NCI-H146 treated with DMSO at 0.1 percent for 48 hours (cell line): ENCODE measurements around the gene LAPTM5.
A peak's percentile ranks its signal among the peaks of the same experiment; 100 is the strongest.
"Not testable (repeated sequence)": the region's sequence is repeated elsewhere in the genome, so short reads cannot be mapped to it uniquely, and the experiment has no call there.

Source experiments
- DNase-seq: peaks from one replicate; lab custom pipeline; 2025; ENCODE audit not compliant: unreplicated experiment; lab: John Stamatoyannopoulos, UW

LAPTM5 gene, protein sequence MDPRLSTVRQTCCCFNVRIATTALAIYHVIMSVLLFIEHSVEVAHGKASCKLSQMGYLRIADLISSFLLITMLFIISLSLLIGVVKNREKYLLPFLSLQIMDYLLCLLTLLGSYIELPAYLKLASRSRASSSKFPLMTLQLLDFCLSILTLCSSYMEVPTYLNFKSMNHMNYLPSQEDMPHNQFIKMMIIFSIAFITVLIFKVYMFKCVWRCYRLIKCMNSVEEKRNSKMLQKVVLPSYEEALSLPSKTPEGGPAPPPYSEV

DNA sequence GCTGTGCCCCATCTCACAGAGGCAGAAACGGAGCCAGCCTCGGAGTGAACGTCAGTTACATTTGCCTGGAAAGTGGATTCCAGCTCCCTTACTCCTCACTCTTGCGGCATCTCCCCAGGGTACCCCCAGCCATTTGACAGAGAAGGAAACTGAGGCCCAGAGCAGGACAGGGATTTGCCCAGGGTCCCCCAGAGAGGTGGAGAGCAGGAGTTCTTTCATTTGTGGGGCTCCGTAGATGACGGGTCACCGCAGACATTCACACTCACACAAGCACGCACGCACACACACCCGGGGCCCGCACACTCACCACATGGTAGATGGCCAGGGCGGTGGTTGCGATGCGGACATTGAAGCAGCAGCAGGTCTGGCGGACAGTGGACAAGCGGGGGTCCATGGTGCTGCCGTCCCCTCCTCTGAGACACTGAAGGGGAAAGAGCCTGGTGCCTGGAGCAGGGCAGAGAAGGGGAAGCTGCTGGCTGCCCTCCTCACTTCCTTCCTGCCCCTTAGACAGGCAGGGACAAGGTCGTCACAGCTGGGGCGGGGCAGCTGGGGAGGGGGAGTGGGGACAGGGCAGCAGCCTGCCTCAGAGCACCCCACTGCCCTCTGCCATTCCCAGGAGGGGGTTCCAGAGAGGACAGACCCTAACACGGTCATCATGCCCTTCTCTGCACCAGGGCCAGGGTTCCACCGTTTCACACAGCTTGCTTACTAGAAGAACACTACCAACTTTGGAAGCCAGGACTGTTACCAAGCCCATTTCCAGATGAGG, at the start of gene LAPTM5:
Gene LAPTM5, minus strand, starts transcription at position 423 of the 769 bp plus-strand sequence. Its CDS starts 29 bp downstream, at position 394.
- DNase-seq: no peak

DNA sequence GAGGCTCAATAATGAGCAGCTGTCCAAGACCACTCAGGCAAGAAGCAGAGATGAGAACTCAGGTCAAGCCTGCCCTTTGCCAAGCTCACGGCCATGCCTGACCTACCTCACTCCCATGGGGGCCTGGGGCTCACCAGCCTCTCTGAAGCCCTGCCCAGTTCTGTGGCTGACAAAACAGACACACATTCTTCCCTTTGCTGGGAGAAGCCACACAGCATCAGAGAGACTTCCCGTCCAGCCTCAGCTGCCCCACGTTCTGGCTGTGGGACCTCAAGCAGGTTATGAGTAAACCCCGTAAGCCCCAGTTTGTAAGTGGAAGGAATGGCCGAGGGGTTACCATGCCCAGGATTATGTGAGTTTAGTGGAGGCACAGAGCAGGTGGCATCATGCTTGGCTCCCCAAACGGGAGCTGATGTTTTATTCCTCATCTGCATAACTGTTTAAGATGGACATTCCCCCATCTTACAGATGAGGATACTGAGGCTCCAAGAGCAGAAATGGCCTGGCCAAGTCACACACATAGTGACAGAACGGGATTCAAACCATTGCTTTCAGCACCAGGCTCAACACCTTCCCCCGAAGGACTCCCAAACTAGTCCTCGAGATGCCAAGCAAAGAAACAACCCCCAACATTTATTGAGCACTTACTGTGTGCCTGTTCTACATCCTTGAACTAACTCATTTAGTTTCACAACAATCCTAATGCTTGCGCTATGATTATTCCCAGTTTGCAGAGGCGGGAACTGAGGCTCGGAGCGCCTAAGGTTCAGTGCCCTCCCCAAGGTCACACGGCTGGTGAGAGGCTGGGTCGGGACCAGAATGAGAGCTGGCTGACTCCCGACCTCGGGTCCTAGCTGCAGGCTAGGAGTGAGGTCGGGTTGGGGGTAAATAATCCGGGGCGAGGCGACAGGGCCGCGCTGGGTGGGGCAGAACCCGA, 49.1 kb upstream of the LAPTM5 start:
- DNase-seq: no peak

DNA sequence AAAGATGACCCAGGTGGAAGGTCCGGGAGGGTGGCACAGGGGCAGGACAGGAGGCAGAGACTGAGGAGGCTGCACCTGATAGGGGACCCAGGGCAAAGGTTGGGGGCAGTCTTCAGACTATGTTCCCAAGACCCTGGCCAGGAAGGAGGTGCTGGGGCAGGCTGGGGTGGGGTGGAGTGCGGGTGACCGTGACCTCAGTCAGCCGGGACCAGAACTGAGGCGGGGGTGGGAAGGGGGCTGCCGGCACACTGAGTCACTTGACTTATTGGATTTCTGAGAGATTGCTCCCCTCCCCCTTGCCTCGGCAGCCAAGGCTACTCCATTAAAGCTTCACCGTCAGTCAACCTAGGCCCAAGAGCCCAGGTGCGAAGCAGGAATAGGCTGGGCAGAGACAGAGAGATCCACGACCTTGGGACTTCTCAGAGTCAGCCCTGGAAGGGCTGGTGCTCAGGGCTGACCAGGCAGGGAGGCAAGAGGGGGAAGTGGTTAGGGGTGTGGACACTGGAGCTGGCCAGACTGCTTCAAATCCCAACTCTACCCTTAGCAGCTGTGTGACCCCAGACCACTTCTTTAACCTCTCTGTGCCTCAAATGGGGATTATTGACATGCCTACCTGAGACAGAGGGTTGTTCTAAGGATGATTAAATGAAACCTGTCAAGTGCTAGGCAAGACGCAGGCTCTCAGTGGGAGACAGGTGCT, 47.9 kb upstream of the LAPTM5 start:
- no peak for DNase-seq

DNA sequence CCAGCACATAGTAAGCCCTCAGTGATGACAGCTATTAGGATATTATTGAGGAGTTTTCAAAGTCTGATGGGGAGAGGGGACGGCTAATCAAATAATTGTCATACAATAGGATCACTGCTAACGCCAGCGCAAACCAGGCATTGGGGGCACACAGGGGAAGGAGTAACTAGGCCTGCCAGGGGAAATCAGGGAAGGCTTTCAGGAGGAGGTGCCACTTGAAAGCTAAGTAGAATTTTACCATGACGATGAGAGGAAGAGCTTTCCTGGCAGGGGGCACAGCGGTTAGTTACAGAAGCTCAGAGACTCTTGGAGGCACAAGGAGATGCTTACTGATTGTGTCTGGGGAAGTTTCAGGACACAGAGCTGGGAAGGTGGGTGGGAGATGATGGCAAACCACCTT, 47.2 kb upstream of the LAPTM5 start:
- DNase-seq: no peak

DNA sequence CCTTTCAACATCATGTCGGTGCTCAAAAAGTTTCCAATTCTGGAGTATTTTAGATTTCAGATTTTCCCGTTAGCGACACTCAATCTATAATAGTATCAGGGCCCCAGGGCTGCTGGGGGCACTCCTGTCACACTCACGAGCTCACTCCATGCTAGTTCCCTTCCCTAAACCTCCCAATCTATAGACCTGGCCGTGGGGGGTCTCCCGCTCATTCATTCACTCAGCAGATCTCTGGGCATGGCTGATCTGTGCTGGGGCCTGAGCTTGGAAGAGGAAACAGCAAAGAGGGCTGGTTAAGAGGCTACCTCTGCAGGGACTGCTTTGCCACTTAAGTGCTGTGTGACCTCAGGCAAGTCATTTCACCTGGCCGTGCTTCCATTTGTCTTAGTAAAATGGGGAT, 46.8 kb upstream of the LAPTM5 start:
- DNase-seq: no peak

DNA sequence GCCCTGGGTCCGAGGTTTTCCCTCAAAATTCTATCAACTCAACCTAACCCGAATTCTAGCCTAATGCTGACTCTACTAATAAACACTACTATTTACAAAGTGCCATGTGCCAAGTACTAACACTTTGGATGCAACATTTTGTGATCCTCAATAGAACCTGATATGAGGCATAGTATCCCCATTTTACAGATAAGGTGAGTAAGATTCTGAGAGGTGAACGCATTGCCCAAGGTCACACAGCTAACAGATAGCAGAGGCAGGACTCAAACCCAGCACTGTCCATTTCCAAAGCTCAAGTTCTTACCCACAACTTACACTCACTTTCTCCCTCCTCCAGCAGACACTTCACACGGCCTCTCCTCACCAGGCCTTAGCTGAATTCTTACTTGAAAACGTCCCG, 46.0 kb upstream of the LAPTM5 start:
- no peak for DNase-seq

DNA sequence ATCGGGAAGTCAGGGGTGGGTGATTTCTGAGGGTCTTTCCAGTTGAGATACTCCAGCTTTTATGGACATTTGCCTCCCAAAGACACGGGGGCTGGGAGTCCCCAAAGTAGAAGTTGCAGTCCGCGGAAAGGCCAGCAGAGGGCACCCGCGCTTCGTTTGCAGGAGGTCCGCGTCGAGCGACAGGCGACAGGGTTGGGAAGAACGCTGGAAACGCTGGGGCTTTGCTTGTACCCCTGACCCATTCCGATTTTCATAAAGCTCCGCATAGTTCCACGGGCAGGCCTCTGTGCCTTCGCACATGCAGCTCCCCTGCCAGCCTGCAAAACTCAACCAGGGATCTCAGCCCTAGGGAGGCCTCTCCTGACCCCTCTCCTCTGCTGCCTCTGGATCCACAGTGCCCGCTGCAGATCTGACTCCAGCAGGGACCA, 44.2 kb upstream of the LAPTM5 start:
- DNase-seq: peak; percentile 12

DNA sequence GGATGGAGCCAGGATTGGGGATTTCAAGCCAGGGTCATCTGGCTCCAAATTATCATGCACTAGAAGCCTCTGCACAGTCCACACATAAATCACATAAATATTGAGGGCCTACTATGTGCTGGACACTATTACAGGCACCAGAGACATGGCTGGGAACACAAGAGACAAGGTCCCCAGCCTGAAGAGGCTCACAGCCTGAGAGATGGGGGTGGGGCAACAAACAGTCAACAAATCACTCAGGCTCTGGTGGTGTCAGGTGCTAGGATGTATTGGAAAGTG, 41.6 kb upstream of the LAPTM5 start:
- DNase-seq: no peak

DNA sequence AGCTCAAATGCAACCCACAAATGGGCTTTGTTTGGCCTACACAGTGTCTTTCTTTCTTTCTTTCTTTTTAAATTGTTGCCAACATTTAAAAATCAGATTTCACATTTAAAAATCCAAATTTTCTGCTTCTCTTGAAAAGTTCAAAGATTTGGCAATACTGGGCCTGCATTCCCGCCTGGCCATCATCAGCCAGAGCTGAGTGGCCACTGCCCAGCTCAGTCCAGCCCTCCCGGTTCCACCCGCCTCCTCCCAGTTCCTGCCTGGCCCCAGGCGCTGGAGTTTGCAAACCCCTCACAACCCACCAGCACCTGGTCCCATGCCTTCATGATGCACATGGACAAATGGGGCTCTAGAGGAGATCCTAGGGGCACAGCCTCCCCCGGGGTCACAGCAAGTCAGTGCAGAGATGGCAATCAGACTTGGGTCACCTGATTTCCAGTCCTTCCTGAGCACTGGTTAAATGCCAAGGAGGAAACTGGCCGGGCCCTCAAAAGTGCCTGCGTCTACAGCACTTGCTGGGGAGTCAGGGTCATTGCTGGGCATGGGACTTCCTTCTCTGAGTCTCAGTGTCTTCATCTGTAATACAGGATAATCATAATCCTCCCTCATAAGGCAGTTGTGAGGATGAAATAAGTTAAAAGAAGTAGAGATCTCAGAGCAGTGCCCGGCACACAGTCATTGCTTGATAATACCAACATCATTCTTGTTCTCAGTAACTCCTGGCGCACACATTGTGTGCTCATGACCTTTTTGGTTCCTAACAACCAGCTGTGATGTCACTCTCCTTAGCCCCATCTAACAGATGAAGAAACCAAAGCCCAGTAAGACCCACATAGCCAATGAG, 41.0 kb upstream of the LAPTM5 start:
- no peak for DNase-seq

DNA sequence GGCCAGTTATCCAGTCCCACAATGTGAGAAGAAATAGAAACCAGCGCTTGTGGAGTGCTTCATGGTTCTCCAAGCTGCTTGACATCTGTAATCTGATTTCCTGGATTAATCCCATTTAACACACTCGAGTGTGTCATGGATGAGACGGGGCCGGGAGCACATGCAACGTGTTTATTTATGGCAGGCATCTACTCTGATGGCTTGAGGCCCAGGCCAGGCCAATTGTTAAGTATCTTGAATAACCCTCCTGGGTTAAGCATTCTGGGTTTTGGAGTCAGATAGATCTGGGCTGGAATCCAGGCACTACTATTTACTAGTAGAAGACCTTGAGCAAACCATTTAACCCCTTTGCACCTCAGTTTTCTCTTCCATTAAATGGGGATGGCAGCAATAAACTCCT, 37.5 kb upstream of the LAPTM5 start:
- DNase-seq: no peak

DNA sequence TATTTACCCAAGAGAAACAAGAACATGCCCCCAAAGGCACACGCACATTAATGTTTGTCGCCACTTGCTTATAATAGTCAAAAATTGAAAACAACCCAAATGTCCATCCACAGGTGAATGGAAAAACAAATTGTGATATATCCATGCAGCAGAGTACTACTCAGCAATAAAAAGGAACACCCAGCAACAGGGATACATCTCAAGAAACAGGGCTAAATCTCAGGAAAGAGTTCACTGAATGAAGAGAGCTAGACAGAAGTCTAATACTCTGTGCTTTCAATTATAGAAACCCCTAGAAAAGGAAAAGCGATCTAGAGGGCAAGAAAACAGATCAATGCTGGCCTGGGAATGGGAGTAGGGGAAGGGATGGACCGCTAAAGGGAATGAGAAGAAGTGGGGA, 36.7 kb upstream of the LAPTM5 start:
- DNase-seq: no peak

DNA sequence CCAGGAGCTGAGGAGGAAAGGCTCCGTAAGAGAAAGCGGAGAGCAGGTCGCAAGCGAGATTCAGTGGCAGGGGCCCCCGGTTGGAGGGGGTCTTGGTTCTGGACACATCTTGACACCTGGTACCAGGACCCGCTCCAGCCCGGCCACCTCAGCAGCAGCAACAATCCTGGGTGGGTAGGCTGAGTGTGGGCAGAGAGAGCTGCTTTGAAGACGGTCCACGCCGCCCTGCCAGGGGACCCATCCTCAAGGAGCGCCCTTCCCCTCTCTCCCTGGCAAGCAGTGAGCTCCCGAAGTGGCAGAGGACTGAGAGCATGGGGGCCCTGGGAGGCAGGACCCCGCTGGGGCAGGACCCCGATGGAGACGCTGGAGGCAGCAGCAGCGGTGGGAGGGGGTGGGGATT, 35.6 kb upstream of the LAPTM5 start:
- DNase-seq: no peak

DNA sequence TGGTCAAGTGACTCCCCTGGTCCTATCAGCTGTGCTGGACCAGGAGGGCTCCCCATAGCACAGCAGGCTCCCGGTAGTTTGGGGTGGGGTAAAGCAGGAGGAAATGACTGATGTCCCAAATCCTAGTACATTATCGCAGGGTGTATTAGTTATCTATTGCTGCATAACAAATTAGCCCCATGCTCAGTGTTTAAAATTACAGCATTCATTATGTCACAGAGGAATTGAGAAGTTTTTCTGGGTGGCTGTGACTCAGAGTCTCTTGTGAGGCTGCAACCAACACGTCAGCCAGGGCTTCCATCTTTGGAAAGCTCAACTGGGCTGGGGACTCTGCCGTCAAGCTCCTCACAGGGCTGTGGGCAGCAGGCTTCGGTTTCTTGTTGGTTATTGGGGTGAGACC, 34.3 kb upstream of the LAPTM5 start:
- DNase-seq: no peak

DNA sequence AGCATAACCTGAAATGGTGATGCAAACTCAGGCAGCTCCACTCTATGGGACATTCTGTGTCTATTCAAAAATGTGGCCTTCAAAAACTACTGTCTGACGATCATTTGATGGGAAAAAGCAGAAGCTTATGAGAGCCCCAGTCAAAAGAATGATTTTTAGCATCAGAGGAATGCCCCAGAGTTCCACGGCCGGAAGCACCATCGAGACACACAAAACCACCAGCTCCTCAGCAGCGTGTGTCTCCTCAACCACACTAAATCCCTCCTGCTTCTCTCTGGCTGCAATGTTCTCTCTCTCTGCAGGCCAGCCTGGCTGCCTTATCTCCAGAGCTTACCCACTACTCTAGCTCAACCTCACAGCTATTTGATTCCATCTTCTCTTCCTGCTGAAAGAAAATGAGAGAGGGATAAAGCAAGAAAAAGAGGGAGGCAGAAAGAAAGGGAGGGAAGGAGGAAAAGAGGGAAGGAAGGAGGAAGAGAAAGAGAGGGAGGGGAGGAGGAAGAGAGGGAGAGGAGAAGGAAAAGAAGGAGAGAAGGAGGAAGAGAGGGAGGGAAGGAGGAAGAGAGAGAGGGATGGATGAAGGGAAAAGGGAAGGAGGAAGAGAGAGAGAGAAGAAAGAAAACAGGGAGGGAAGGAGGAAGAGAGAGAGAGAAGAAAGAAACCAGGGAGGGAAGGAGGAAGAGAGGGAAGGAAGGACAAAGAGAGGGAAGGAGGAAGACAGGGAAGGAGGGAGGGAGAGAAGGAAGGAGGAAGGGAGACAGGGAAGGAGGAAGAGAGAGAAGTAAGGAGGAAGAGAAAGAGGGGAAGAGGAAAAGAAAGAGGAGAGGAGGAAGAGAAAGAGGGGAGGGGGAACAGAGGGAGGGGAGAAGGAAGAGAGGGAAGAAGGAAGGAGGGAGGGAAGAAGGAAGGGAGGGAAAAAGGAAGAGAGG, 33.5 kb upstream of the LAPTM5 start:
- DNase-seq: no peak

DNA sequence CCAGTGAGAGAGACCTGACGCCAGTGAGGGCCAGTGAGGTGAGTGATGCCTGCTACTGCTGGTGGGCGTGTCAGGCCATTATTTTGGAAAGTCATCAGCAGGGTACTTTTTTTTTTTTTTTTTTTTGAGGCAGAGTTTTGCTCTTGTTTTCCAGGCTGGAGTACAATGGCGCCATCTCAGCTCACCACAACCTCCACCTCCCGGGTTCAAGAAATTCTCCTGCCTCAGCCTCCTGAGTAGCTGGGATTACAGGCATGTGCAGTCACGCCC, 32.6 kb upstream of the LAPTM5 start:
- not testable (repeated sequence) for DNase-seq

DNA sequence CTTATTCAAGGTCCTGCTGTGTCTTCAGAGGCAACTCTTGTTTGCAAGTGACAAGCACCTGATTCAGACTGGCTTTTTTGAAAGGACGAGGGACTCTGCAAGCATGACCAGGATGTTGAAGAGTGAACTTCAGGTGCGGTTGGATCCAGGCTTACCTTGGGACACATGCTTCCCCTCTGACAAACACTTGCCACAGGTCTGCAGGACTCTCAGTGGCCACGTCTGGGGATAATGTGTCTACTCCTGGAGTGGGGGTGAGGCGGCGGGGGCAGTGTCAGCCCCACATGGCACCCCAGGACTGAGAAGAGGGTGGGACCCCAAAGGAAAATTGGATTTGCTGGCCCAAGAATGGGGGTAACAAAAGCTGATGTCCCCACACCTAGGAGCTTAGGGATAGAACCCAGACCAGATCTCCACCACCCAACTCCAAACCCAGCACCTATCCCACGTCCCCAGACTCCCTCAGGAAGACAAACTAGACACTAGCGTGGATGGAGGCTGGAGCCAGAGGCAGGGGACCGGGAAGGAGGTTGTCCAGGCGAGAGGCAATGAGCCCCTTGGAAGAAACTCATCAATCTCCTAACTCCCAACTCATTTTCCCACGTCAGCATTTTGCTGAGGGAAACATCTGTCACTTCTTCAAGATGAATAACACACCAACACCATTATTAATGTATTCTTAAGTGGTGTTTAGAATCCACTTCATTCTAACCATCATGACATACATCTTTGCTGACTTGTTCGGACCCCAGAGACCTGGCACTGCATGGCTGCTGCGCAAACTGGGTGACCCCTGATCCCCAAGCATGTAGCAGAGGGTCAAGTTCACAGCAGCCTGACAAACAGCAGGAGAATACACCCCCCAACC, 32.0 kb upstream of the LAPTM5 start:
- no peak for DNase-seq

DNA sequence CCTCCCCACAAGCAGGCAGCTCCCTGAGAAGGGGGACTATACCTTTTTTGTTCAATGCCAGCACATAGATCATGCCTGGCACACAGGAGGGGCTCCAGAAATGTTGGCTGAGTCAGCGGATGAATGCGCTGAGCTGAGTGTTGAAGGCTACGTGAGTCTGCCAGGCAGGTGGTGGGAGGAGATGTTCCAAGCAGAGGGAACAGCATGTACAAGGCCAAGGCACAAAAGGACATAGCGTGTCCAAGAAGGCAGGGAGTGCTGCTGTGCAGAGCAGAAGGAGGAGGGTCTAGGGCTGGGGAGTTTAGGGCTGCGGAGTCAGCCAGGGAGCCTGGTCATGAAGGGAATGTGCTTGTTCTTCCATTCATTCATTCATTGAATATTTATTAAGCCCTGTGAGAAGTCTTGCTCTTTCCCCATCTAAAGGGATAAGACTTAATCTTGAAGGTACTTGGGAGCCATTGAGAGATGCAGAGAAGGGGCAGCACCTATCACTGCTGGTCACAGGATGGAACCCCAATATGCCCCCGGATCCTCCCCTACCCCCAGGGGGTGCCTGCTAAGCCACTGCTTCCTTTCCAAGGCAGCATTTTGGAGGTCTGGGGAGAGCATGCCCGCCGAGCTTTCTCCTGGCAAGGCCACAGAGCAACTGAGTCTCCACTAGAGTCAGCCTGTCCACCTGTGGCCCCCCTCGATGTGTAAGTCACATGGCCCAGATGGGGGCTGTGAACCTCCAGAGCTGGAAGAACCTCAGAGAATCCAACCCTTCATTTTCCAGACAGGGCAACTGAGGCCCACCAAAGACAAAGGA, 31.2 kb upstream of the LAPTM5 start:
- DNase-seq: no peak
